GM21737 (cell line): ENCODE data around the gene FAM221A.
"Not testable (repeated sequence)": the region's sequence is repeated elsewhere in the genome, so short reads cannot be mapped to it uniquely, and the experiment has no call there.

Experiments used
- ATAC-seq: cut with Tn5 transposase; IDR thresholded peaks from one replicate; pipeline ENCODE4 v1.9.1; 2021; ENCODE audit warnings: mild to moderate bottlenecking, moderate library complexity; ENCODE audit not compliant: unreplicated experiment

Gene FAM221A

GRCh38 chr7:23700046-23700445, 20.0 kb downstream of the FAM221A start:
- no peak for ATAC-seq

GRCh38 chr7:23709081-23709750, 29.2 kb downstream of the FAM221A start:
- ATAC-seq: no peak

- ATAC-seq: no peak
Observed at GRCh38 chr7:23710000-23710399, 30.0 kb downstream of the FAM221A start, which contains the start of gene STK31. STK31 (plus strand) TSS chr7:23710219; CDS start chr7:23710286, 67 bp downstream.

- no peak for ATAC-seq
Observed at GRCh38 chr7:23712368-23713284, 32.6 kb downstream of the FAM221A start.

- ATAC-seq: no peak
Observed at GRCh38 chr7:23713285-23714149, 33.5 kb downstream of the FAM221A start.

- no peak for ATAC-seq
Observed at GRCh38 chr7:23714150-23714464, 34.1 kb downstream of the FAM221A start.

GRCh38 chr7:23714579-23714978, 34.6 kb downstream of the FAM221A start:
- ATAC-seq: no peak

DNA sequence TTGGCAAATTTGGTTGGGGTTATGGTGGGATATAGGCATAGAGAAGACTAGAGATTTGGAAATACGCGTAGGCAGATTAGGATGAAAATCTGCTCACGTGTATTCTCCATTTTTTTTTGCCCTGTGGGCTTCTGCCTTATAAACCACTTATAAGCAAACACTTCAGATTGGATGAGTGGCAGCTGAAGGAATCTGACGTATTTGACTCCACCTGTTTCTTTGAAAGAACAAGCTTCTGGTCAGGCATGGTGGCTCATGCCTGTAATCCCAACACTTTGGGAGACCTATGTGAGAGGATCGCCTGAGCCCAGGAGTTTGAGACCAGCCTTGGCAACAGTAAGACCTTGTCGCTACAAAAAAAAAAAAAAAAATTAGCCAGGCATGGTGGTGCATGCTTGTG, 35.1 kb downstream of the FAM221A start:
- no peak for ATAC-seq

GRCh38 chr7:23717788-23718187, 37.8 kb downstream of the FAM221A start:
- no peak for ATAC-seq

DNA sequence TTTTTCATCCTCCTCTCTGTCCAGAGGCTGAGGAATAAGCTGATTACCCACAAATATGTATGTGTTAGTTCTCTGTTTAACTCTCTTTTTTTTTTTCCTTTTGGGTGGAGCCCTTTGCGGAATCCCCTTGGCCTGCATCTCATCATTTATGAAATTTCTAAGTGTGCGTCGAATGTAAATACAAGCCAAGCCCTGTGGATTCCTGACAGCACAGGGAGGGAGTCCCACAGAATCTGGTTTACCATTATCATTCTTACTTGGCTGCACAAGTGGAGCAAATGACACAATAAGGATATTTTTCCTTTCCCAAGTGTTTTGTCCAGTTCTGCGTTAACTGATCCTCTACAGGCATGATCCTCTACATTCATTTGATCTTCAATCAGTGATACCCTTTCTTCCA, 41.5 kb downstream of the FAM221A start:
- ATAC-seq: no peak

DNA sequence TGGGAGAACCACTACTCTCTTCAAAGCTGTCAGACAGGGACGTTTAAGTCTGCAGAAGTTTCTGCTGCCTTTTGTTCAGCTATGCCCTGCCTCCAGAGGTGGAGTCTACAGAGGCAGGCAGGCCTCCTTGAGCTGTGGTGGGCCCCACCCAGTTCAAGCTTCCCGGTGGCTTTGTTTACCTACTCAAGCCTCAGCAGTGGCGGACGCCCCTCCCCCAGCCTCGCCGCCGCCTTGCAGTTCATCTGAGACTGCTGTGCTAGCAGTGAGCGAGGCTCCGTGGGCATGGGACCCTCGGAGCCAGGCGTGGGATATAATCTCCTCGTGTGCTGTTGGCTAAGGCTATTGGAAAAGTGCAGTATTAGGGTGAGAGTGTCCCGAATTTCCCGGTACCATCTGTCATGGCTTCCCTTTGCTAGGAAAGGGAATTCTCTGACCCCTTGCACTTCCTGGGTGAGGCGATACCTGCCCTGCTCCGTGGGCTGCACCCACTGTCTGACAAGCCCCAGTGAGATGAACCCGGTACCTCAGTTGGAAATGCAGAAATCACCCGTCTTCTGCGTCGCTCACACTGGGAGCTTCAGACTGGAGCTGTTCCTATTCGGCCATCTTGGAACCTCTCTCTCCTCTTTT, 42.7 kb downstream of the FAM221A start:
- ATAC-seq: not testable (repeated sequence)

DNA sequence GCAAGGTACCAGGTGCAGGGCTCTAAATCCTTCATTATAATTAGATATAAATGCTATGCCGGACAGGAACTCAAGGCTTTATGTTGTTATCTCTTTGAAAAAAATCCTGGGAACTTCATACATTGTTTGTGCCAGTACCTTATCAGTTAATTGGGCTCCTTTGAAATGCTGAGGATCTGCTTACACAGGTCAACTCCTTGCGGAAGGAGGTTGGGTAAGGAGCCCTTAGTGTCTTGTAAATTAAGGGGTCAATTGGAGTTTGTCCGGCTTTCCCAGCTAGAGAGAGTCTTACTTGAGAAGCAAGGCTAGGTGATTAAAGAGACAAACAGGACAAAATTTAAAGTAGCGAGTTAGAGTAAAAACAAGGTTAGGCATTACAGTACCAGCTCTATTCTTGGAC, 44.1 kb downstream of the FAM221A start:
- not testable (repeated sequence) for ATAC-seq

- ATAC-seq: no peak
Observed at GRCh38 chr7:23742051-23742450, 62.1 kb downstream of the FAM221A start.

GRCh38 chr7:23743226-23743625, 63.2 kb downstream of the FAM221A start:
- ATAC-seq: no peak

- no peak for ATAC-seq
Observed at GRCh38 chr7:23746629-23747028, 66.6 kb downstream of the FAM221A start.

DNA sequence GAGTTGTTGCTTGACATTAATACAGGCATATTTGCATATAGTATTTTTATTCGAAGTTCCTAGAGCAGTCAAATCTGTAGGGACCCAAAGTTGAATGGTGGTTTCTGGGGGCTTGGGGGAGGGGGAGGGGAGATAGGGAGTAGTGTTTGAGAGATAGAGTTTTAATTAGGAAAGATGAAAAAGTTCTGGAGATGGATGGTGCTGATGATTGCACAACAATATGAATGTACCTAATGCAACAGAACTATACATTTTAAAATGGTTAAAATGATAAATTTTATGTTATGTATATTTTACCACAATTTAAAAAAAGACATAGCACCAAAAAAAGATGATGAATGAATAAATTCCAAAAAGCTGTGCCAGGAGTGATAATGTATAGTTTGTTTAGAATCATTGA, 71.9 kb downstream of the FAM221A start:
- no peak for ATAC-seq
